PC-3 (cell line): ENCODE measurements around the gene MYH11. TPM values are rescaled to one million over a fixed set of nuclear protein-coding genes. Genes with fewer than 3 reads are reported as not detected.

ENCODE experiments used
- ATAC-seq: fragments of 200-7000 bp; cut with Tn5 transposase; 2 replicates; pipeline ENCODE4 v1.9.1; 2020; ENCODE audit warnings: mild to moderate bottlenecking, moderate library complexity
- BruUV-seq: library from RNA; stranded (reverse); fragments of 400-500 nt; replicated peaks from 2 replicates; lab custom pipeline; 2021; lab: Mats Ljungman, UMichigan
- CTCF ChIA-PET: fragments of 300-600 bp; sonication (Branson Sonifier 250); formaldehyde crosslinking; loops from one replicate; lab custom pipeline; 2022; ENCODE audit warnings: antibody characterized with exemption; lab: Charles Lee
- POLR2A ChIA-PET: fragments of 300-600 bp; sonication (Branson Sonifier 250); formaldehyde crosslinking; loops from one replicate; lab custom pipeline; 2022; ENCODE audit warnings: antibody characterized with exemption; ENCODE audit not compliant: unreplicated experiment; lab: Charles Lee
- DNase-seq: peaks from one replicate; pipeline ENCODE4 v3.0.0-alpha.2; 2015
- H2AFZ ChIP-seq: fragments of 300-600 bp; sonication (generic); 2 replicates; pipeline ENCODE4 v1.6.0; 2016; ENCODE audit warnings: antibody characterized with exemption, low read length
- H3F3A ChIP-seq: fragments of 300-600 bp; sonication (generic); one replicate; pipeline ENCODE4 v1.6.0; 2017; ENCODE audit warnings: antibody characterized with exemption, low read length, control low read depth, mild to moderate bottlenecking; ENCODE audit not compliant: unreplicated experiment
- H3K27ac ChIP-seq: fragments of 300-600 bp; sonication (generic); 2 replicates; pipeline ENCODE4 v1.5.1; 2016; ENCODE audit warnings: mild to moderate bottlenecking, low read length
- H3K27me3 ChIP-seq: fragments of 300-600 bp; sonication (generic); 2 replicates; pipeline ENCODE4 v1.6.1; 2016; ENCODE audit warnings: low read length, mixed read lengths
- H3K36me3 ChIP-seq: fragments of 300-600 bp; sonication (generic); 2 replicates; pipeline ENCODE4 v1.6.1; 2016; ENCODE audit warnings: low read depth, mixed run types, low read length, mixed read lengths
- H3K4me1 ChIP-seq: fragments of 300-600 bp; sonication (generic); 2 replicates; pipeline ENCODE4 v1.5.1; 2016; ENCODE audit warnings: low read length; ENCODE audit not compliant: insufficient read depth
- H3K4me2 ChIP-seq: fragments of 300-600 bp; sonication (generic); 2 replicates; pipeline ENCODE4 v1.6.0; 2016; ENCODE audit warnings: low read length
- H3K4me3 ChIP-seq: fragments of 300-600 bp; sonication (generic); 2 replicates; pipeline ENCODE4 v1.5.1; 2016; ENCODE audit warnings: mild to moderate bottlenecking, low read length, mixed read lengths
- H3K79me2 ChIP-seq: fragments of 300-600 bp; sonication (generic); 2 replicates; pipeline ENCODE4 v1.6.1; 2017; ENCODE audit warnings: low read length, mixed read lengths
- H3K9ac ChIP-seq: fragments of 300-600 bp; sonication (generic); 2 replicates; pipeline ENCODE4 v1.6.0; 2016; ENCODE audit warnings: mild to moderate bottlenecking, low read length
- H3K9me2 ChIP-seq: fragments of 300-600 bp; sonication (generic); replicated peaks from 2 replicates; pipeline ENCODE4 v1.6.1; 2016; ENCODE audit warnings: mixed run types, low read length, mixed read lengths
- H3K9me3 ChIP-seq: fragments of 300-600 bp; sonication (generic); 2 replicates; pipeline ENCODE4 v1.6.1; 2016; ENCODE audit warnings: low read length, mixed read lengths
- H4K20me1 ChIP-seq: fragments of 300-600 bp; sonication (generic); 2 replicates; pipeline ENCODE4 v1.6.1; 2016; ENCODE audit warnings: low read length, mixed read lengths
- EZH2 ChIP-seq: fragments of 300-600 bp; sonication (generic); IDR thresholded peaks from one replicate; pipeline ENCODE4 v1.6.1; 2017; ENCODE audit warnings: antibody characterized with exemption, mild to moderate bottlenecking, low read length; ENCODE audit not compliant: unreplicated experiment
- EZH2phosphoT487 ChIP-seq: fragments of 300-600 bp; sonication (generic); IDR thresholded peaks from 2 replicates; pipeline ENCODE4 v1.6.1; 2018; ENCODE audit warnings: mild to moderate bottlenecking, antibody characterized with exemption, low read length, borderline replicate concordance
- intact Hi-C: fragments of 100-400 bp; cut with micrococcal nuclease; formaldehyde crosslinking; loops from 2 replicates; pipeline ENCODE4 v1.9.0; 2023
- total RNA-seq: library from RNA; depleted of rRNA; stranded (reverse); fragments of >200 nt; gene quantifications from 2 replicates; pipeline ENCODE4 v1.2.3, GENCODE V29; 2014
- TF ChIP-seq, protein P1 (sequence below): fragments of 300-600 bp; sonication (generic); conservative IDR thresholded peaks from 2 replicates; pipeline ENCODE4 v1.5.1; 2017; ENCODE audit warnings: antibody characterized with exemption, low read depth, mild to moderate bottlenecking, low read length

The MYH11 gene
- total RNA-seq, 1 experiment from 2014 or later: not detected

DNA sequence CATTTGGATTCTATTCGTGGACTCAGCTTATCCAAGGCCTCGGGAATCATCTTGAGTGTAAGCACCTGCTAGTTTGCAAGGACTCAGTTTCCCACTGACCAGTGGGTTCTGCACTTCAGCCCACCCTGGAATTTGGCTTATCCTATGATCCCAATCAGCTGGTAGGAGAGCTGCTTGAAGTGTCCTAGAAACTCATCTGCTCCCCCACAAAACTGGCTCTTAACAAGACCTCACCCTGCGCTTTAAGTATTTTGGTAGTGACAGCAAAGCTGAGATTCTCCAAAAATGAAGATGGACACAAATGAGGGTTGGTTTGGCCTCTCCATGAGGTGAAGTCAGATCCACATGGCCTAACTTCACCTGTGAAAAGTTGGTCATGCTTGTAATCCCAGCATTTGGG, 149.5 kb downstream of the MYH11 start:
- Histone ChIP-seq H3K79me2 (no peaks in the 10 kb centered on the region), H3K27me3 (no peaks in the 10 kb centered on the region), H3K36me3 (no peaks in the 10 kb centered on the region), H3K4me1 (no peaks in the 10 kb centered on the region), H3K4me2 (no peak overlapping the region), H4K20me1 (no peaks in the 10 kb centered on the region), H3K9me2 (no peaks in the 10 kb centered on the region), H3F3A (no peaks in the 10 kb centered on the region), H3K9ac (no peak overlapping the region), H3K4me3 (no peak overlapping the region), H3K27ac (no peak overlapping the region), H3K9me3 (no peaks in the 10 kb centered on the region), H2AFZ (no peak overlapping the region)
- BruUV-seq: no TSS peak
- intact Hi-C loops: no loop called here
- ATAC-seq (no peak), DNase-seq (no peak)
- ChIA-PET POLR2A (no interaction called here), CTCF (no interaction called here)
- TF ChIP-seq EZH2phosphoT487 (no peak), EZH2 (no peak)
- TF ChIP-seq, protein P1, sequence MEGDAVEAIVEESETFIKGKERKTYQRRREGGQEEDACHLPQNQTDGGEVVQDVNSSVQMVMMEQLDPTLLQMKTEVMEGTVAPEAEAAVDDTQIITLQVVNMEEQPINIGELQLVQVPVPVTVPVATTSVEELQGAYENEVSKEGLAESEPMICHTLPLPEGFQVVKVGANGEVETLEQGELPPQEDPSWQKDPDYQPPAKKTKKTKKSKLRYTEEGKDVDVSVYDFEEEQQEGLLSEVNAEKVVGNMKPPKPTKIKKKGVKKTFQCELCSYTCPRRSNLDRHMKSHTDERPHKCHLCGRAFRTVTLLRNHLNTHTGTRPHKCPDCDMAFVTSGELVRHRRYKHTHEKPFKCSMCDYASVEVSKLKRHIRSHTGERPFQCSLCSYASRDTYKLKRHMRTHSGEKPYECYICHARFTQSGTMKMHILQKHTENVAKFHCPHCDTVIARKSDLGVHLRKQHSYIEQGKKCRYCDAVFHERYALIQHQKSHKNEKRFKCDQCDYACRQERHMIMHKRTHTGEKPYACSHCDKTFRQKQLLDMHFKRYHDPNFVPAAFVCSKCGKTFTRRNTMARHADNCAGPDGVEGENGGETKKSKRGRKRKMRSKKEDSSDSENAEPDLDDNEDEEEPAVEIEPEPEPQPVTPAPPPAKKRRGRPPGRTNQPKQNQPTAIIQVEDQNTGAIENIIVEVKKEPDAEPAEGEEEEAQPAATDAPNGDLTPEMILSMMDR: no peak

DNA sequence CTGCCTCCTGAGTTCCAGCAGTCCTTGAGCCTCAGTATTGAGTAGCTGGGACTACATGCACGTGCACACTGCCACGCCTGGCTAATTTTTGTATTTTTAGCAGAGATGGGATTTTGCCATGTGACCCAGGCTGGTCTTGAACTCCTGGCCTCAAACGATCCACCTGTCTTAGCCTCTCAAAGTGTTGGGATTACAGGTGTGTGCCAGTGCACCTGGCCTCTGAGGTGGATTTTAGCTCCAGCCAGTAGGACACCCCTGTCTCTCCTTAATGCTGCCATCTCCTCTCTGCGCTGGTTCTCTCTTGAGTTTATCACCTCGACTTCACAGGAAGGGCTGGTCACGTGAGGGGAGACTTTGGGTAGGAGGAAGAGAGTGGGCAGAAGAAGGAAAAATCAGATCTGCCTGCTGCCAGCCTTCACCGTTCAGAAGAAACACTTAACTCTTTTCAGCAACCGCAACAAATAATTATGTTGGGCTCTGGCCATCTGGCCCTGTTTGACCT, 151.7 kb downstream of the MYH11 start:
- DNase-seq (no peak), ATAC-seq (no peak)
- no peaks in the 10 kb centered on the region for H3K4me1 ChIP-seq
- no peaks in the 10 kb centered on the region for H4K20me1 ChIP-seq
- H3F3A ChIP-seq: no peaks in the 10 kb centered on the region
- no TSS peak for BruUV-seq
- no peaks in the 10 kb centered on the region for H3K27me3 ChIP-seq
- TF ChIP-seq EZH2 (no peak), EZH2phosphoT487 (no peak)
- TF ChIP-seq, protein P1: no peak
- no peak overlapping the region for H3K9ac ChIP-seq
- ChIA-PET POLR2A (no interaction called here), CTCF (no interaction called here)
- H3K79me2 ChIP-seq: no peaks in the 10 kb centered on the region
- intact Hi-C loops: loop anchor here (2.0 kb wide), 2 partner anchors 32 to 60 kb away; no protein-coding TSS in a partner anchor
- no peaks in the 10 kb centered on the region for H3K36me3 ChIP-seq
- H3K4me3 ChIP-seq: no peak overlapping the region
- H2AFZ ChIP-seq: no peak overlapping the region
- H3K4me2 ChIP-seq: no peak overlapping the region
- no peaks in the 10 kb centered on the region for H3K9me3 ChIP-seq
- H3K27ac ChIP-seq: no peak overlapping the region
- H3K9me2 ChIP-seq: no peaks in the 10 kb centered on the region

DNA sequence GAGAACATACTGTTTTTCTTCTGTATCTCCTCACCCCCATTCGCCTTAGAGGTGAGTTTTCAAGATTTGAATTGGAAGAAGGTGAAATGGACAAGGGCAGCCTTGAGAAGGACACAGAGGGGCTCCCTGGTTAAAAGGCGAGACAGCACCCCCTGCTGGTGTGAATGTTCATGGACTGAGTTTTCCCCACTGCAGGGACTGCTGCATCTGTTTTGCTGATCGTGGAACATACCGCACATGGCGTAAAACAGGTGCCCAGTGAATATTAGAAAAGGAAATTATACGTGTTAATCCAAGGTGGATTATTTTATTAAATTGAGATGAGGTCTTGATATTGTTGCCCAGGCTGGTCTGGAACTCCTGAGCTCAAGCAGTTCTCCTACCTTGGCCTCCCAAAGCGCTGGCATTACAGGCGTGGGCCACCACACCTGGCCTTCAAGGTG, 152.3 kb downstream of the MYH11 start:
- Histone ChIP-seq H3K9me2 (no peaks in the 10 kb centered on the region), H3K27me3 (no peaks in the 10 kb centered on the region), H3F3A (no peaks in the 10 kb centered on the region), H3K4me2 (no peak overlapping the region), H3K4me1 (no peaks in the 10 kb centered on the region), H3K27ac (no peak overlapping the region), H3K36me3 (peaks cover 3% of the 10 kb centered on the region; the same call in 1 of the 2 replicates), H3K4me3 (no peak overlapping the region), H3K79me2 (no peaks in the 10 kb centered on the region), H3K9me3 (no peaks in the 10 kb centered on the region), H2AFZ (no peak overlapping the region), H4K20me1 (no peaks in the 10 kb centered on the region), H3K9ac (no peak overlapping the region)
- CTCF ChIA-PET: no interaction called here
- ATAC-seq (peak; percentile 79), DNase-seq (peak; percentile 73)
- no TSS peak for BruUV-seq
- intact Hi-C loops: loop anchor here (2.0 kb wide), 2 partner anchors 32 to 60 kb away; no protein-coding TSS in a partner anchor
- POLR2A ChIA-PET: no interaction called here
- TF ChIP-seq, protein P1: peak; percentile 79
- TF ChIP-seq EZH2phosphoT487: no peak
